Measurements from ENCODE around the gene ALKAL2. TPM values are rescaled to one million over a fixed set of nuclear protein-coding genes. Genes with fewer than 3 reads are reported as not detected.

ALKAL2 gene
- total and polyA plus RNA-seq, 2 experiments from 2014 or later = 2.9 to 27.5 TPM

- no peak overlapping the region for H3K27ac ChIP-seq
Measured at GRCh38 chr2:237878-238277, 50.0 kb downstream of the ALKAL2 start.

GRCh38 chr2:236993-237539, 50.8 kb downstream of the ALKAL2 start:
- Histone ChIP-seq H4K20me1 (ENCODE audit: insufficient read depth, poor library complexity, severe bottlenecking) (no peaks in the 10 kb centered on the region), H3K9me2 (replicated peaks; ENCODE audit: insufficient read depth) (no peaks in the 10 kb centered on the region), H3K4me3 (no peak overlapping the region), H3K4me2 (no peak overlapping the region), H3K79me2 (no peaks in the 10 kb centered on the region), H3K27me3 (no peaks in the 10 kb centered on the region), H3K4me1 (ENCODE audit: insufficient read depth) (no peaks in the 10 kb centered on the region), H3K9me3 (ENCODE audit: low read depth) (no peaks in the 10 kb centered on the region), H3K36me3 (replicated peaks; ENCODE audit: insufficient read depth, low read depth) (no peaks in the 10 kb centered on the region), H2AFZ (no peak overlapping the region), H3K27ac (peak overlapping the region; percentile 10)
- WGBS (ENCODE audit: low lambda C conversion rate, missing lambda C conversion rate) = 93% methylated on average over 6 of the region's 6 CpGs
- TF ChIP-seq EZH2phosphoT487 (IDR thresholded peaks at IDR 0.05; ENCODE audit: low read depth, severe bottlenecking, unreplicated experiment) (no peak), CTCF (IDR thresholded peaks at IDR 0.05; ENCODE audit: poor library complexity) (no peak), EZH2 (IDR thresholded peaks at IDR 0.05; ENCODE audit: borderline replicate concordance) (no peak)
- DNase-seq (ENCODE audit: low spot score) = no peak

More at GRCh38 chr2:237878-238277, 50.0 kb downstream of the ALKAL2 start:
- no peaks in the 10 kb centered on the region for H4K20me1 ChIP-seq (ENCODE audit: insufficient read depth, poor library complexity, severe bottlenecking)
- no peak overlapping the region for H3K4me2 ChIP-seq
- H3K9me2 ChIP-seq (replicated peaks; ENCODE audit: insufficient read depth) = no peaks in the 10 kb centered on the region
- TF ChIP-seq CTCF (IDR thresholded peaks at IDR 0.05; ENCODE audit: poor library complexity) (no peak), EZH2 (IDR thresholded peaks at IDR 0.05; ENCODE audit: borderline replicate concordance) (no peak), EZH2phosphoT487 (IDR thresholded peaks at IDR 0.05; ENCODE audit: low read depth, severe bottlenecking, unreplicated experiment) (no peak)
- no peaks in the 10 kb centered on the region for H3K79me2 ChIP-seq
- no peak overlapping the region for H2AFZ ChIP-seq
- H3K4me3 ChIP-seq = no peak overlapping the region
- H3K9me3 ChIP-seq (ENCODE audit: low read depth) = peaks cover 6% of the 10 kb centered on the region
- DNase-seq (ENCODE audit: low spot score) = no peak
- WGBS (ENCODE audit: low lambda C conversion rate, missing lambda C conversion rate) = 90% methylated on average over 6 of the region's 6 CpGs
- no peaks in the 10 kb centered on the region for H3K27me3 ChIP-seq
- no peaks in the 10 kb centered on the region for H3K4me1 ChIP-seq (ENCODE audit: insufficient read depth)
- H3K36me3 ChIP-seq (replicated peaks; ENCODE audit: insufficient read depth, low read depth) = no peaks in the 10 kb centered on the region

GRCh38 chr2:234421-234820, 53.5 kb downstream of the ALKAL2 start:
- Histone ChIP-seq H3K36me3 (replicated peaks; ENCODE audit: insufficient read depth, low read depth) (no peaks in the 10 kb centered on the region), H3K9me3 (ENCODE audit: low read depth) (no peaks in the 10 kb centered on the region), H3K27me3 (no peaks in the 10 kb centered on the region), H3K9me2 (replicated peaks; ENCODE audit: insufficient read depth) (no peaks in the 10 kb centered on the region), H3K4me2 (no peak overlapping the region), H3K27ac (no peak overlapping the region), H4K20me1 (ENCODE audit: insufficient read depth, poor library complexity, severe bottlenecking) (no peaks in the 10 kb centered on the region), H3K79me2 (no peaks in the 10 kb centered on the region), H3K4me3 (no peak overlapping the region), H3K4me1 (ENCODE audit: insufficient read depth) (no peaks in the 10 kb centered on the region), H2AFZ (no peak overlapping the region)
- no peak for DNase-seq (ENCODE audit: low spot score)
- TF ChIP-seq EZH2phosphoT487 (IDR thresholded peaks at IDR 0.05; ENCODE audit: low read depth, severe bottlenecking, unreplicated experiment) (no peak), CTCF (IDR thresholded peaks at IDR 0.05; ENCODE audit: poor library complexity) (no peak), EZH2 (IDR thresholded peaks at IDR 0.05; ENCODE audit: borderline replicate concordance) (no peak)
- 87% methylated on average over 4 of the region's 4 CpGs for WGBS (ENCODE audit: low lambda C conversion rate, missing lambda C conversion rate)
